Activated CD8-positive, alpha-beta memory T cell treated with anti-CD3 and anti-CD28 coated beads, Interleukin-2, amount 50 U/mL, for 24 hours (primary cell): ENCODE data around the gene SORCS3.

Experiments used
- DNase-seq: peaks from one replicate; pipeline ENCODE4 v3.0.0-alpha.2; 2020; ENCODE audit errors: extremely low read depth

SORCS3 gene

GRCh38 chr10:104641187-104641936, at the start of gene SORCS3:
TSS of gene SORCS3 (plus strand) at chr10:104641290.
- no peak for DNase-seq

GRCh38 chr10:104591441-104591840, 49.6 kb upstream of the SORCS3 start:
- DNase-seq = no peak

DNA sequence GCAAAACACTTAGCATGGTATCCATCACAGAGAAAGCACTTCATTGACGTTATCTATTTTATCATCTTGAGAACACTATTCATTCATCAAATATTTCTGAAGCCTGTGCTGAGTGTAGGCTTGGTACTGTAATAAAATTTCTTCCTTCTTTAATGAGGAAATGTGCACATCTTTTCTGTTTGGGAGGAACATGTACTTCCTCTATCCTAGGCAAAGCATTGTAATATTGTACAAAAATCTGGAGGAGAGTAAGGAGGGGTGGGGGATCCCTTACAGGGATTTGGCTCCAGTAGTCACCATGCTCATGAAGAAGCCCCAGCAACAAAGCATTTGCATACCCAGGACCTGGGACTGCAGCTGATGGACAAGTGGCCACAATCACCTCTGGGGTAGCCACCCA, 39.9 kb upstream of the SORCS3 start:
- DNase-seq = no peak

DNA sequence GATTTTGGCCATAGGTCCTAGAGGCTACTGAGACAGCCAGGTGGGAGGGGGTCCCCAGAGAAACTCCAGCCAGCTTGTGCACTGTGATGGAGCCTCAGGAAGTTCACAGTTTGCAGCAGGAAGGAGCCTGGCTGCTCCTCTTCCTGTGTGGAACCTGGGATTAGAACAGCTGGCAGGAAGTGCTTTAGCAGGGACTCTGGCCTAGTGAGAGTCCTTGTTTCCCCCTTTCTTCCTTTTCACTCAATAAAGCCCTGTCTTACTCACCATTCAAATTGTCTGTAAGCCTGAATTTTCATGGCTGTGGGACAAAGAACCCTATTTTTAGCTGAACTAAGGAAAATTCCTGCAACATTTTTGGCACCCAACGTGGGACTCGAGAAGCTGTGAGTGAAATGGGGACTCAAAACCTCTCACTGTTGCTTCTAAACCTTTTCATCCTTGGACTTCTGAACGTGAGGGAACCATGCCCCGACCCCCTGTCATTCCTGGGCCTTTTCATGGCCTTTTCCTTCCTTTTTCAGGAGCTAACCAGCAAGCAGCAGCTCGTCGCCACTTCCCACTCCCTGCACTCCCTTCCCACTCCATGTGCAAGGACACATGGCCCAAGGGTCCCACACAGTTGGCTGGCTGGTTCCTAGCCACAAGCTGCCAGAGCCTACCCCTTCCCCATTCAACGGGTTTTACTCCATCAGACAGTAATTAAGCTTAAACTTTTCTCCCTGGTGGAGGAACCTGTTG, 32.8 kb upstream of the SORCS3 start:
- DNase-seq = no peak

DNA sequence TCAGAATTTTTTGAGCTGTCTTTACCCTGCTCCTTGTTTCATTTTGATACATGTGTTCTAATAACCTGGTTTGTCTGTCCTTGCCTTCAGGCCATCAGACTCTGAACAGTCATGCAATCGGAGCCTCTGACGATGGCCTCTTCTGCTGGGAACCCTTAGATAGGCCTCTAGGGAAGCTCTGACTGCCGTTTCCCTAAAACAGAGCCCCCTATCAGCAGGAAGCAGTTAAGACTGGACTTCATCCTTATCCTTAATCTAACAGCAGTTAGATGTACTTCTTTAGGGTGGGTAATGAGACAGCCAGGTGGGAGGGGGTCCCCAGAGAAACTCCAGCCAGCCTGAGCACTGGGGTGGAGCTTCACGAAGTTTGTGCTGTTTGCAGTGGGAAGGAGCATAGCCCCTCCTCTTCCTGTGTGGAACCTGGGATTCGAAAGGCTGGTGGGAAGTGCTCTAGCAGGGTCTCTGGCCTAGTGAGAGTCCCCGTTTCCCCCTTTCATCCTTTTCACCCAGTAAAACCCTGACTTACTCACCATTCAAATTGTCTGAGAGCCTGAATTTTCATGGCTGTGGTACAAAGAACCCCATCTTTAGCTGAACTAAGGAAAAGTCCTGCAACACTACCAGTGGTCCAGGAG, 28.4 kb upstream of the SORCS3 start:
- no peak for DNase-seq

- no peak for DNase-seq
Measured at GRCh38 chr10:104613406-104613805, 27.7 kb upstream of the SORCS3 start.

DNA sequence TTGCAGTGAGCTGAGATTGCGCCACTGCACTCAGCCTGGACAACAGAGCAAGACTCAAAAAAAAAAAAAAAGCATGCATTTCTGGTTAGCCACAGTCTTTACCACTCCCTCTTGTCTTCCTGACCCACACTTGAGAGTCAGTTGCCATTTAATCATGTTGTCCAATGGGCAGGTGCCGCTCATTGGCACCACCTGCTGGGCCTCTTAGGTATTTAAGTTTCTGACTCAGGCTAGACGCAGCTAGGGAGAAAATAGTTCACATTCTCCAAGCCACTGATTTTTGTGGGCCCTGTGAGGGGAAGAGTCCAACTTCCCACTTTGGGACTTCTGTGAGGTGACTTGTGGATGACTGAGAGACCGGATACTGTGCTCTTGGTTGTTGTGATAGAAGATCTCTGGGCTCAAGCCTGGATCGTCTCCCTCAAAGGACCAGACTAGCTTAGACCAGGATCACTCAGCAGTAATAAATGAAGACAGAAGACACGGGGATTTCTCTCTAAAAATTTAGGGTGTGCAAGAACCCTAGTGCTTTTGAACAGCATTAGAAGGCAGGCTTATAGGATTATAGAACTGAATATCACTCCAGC, 26.8 kb upstream of the SORCS3 start:
- DNase-seq = no peak

GRCh38 chr10:104615136-104615535, 26.0 kb upstream of the SORCS3 start:
- no peak for DNase-seq

DNA sequence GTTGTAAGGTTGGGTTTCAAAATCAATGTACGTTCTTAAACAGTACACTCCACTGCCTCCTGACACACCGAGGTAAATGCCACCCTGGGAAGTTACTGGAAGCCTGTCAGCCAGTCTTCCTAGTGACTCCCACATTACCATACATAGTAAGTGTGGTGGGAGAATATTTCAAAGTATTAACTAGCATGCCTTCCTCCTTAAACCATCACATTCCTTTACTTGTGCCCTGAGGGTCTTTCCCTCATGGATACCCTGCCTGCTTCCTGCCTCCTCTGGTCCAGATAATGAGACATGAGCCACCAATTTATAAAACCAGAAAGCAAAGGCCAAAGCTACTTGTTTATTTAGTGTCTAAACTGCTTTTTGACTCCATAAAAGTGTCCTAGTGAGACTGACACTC, 23.3 kb upstream of the SORCS3 start:
- no peak for DNase-seq

DNA sequence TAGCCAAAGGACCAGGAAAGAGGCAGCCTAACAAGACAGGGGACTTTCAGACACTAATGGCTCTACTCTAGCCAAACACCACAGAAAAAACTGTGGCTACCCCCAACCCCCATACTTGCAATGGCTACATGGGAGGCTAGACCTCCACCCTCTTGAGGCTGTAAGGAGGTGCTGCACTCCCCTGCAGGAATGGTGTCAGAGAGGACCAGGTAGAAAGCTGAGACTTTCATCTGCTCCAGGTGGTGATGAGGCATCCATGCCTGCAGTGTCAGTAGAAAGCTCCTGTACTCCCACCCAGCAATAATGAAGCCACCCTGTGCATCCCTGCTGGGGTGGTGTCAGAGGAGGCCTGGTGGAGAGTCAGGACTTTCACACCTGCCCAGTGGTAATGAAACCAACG, 18.9 kb upstream of the SORCS3 start:
- no peak for DNase-seq

DNA sequence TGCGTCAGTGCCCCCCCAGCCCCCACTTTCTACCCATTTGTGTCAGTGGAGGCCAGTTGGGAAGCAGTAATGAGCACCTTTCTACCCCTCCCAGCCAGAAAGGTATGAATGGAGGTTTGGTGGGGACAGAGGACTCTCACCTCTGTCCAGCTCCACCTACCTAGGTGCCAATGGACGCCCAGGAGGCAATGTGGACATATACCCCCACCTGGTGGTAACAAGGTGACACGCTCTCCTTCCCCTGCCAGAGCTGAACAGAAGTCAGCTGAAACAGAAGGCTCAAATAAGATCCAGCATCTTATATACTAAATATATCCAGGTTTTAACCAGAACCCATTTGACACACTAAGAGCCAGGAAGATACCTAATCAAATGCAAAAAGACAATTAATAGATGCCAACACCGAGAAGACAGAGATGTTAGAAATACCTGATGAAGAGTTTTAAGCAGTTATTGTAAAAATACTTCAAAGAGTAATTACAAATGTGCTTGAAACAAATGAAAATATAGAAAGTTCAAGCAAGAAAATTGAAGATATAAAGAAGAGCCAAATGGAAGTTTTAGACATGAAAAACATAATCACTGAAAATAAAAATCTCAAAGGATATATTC, 18.4 kb upstream of the SORCS3 start:
- no peak for DNase-seq

- no peak for DNase-seq
Measured at GRCh38 chr10:104630731-104631130, 10.4 kb upstream of the SORCS3 start.

DNA sequence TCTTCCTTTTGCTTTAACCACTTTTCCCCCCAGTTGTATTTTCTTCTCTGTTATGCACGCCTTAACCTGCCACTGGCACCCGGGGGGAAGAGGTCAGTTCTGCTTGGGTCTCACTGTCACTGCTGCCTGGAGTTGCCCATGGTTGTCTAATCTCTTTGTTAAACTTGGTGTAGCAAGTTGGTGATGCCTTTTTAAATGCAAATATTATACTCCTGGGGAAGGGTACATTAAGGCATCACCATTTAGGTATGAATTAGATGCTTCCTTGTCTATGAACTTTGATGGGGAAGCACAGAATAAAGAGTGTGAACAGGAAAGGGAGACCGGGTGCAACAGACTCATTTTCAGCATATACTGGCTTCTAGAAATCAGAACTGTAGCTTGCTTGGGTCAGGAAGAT, 9.1 kb upstream of the SORCS3 start:
- DNase-seq = no peak

DNA sequence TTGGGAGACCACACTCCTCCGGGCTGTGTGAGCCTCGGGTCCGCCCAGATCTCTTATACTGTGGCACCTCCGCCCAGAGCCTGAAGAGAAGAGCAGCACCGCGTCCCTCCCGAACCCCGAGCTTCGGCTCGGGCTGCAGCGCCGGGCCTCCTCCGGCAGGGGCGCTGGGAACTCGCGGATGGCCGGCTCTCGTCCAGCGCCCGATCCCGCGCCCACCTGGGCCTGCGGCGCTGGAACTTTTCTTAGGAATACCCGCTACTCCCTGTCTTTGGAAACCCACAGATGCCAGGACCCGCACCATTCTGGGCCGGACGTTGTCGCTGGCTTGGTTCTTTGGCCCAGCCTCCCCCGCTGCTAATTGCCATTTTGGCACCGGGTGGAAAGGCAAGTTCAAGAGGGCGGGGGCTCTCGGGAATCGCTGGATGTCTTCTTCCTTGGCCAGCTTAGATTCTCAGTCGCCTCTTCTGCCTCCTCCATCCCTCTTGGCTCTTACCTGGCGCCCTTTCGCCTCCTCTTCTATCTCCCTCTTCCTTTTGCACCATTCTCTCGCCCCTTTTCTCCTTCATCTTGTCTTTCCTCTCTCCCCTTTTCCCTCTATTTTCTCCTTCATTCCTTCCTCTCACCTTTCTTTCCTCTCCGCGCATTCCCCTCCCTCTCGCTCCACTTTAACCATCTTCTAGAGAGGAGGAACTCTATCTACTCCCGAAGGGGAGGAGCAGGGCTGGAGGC, 2.1 kb upstream of the SORCS3 start:
- no peak for DNase-seq

GRCh38 chr10:104639590-104640338, 1.3 kb upstream of the SORCS3 start:
- DNase-seq = no peak

DNA sequence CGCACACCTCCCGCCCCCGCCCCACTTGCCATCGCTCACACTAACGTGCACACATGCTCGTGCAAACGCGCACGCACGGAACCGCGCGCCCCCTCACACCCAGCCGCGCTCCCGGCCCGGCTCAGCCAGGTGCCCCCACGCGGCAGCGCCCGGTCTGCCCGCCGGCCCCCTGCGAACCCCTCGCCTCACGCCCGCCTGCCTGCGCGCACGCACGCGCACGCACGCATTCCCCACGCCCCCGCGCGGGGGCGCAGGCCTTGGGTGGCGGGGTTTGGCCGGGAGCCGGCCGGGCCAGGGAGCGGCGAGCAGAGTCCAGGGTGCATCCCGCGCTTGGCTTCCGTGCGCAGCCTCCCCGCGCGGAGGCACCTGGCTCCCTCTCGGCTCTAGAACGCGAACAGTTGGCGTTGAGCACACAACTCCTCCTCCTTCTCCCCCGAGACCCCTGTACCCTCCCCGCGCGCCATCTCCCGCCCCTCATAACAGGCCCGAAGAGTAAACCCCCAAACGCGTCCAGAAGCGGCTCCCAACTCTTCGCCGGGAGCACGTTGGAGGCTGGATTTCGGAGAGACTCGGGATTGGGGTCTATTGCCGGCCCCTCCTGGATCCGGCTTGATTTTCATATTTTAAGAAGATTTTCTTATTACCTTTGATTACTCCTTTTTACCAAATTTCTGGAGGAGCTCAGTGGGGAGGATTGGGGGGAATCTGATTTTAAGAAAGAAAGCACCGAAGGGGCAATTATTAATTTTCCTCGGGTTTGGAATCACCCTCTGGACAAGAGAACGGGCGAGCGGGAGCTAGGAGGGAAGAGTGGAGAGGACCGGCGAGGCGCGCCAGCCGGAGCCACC, 527 bp upstream of the SORCS3 start:
- no peak for DNase-seq

DNA sequence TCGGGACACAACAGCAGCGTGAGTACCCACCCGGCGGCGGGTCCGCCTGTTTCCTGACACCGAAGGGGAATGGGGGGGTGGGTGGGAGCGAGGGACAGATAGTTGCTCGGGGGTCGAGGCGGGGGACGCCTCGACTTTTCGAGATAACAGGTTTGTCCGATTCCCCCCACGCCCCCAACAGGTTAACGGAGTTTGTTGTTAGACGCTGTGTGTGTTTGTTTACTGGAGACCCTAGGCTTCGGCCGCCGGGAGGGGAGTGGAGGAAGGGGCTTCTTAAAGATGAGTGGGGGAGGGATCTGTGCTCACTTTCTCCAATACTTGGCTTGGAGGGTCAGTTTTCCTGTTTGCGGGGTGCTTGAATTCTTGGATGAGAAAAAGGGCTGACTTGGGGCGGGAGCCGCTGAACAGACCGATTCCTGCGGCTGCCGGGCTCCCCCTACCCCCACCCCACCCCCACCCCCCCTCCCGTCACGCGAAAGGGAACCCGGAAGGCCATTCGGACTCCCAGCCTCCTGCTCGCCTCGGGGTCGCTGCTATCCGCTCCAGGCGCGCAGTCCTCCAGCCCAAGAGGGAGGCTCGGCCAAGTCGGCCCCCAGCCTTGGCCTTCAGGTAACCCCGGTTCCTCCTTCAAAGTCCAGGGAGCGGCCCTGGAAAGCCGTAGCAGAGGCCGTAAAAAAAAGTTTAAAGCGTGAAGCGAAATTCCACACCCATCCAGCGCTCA, 1.0 kb downstream of the SORCS3 start:
- no peak for DNase-seq

- DNase-seq = no peak
Measured at GRCh38 chr10:104642658-104643302, 1.7 kb downstream of the SORCS3 start.

- no peak for DNase-seq
Measured at GRCh38 chr10:104643303-104643663, 2.2 kb downstream of the SORCS3 start.
